HG02798 (cell line): ENCODE measurements around the gene CMTM1.
"Not testable (repeated sequence)": the region's sequence is repeated elsewhere in the genome, so short reads cannot be mapped to it uniquely, and the experiment has no call there.

Experiments used
- ATAC-seq: cut with Tn5 transposase; IDR thresholded peaks from one replicate; pipeline ENCODE4 v1.9.1; 2021; ENCODE audit warnings: mild to moderate bottlenecking; ENCODE audit not compliant: unreplicated experiment, poor library complexity

CMTM1 gene

GRCh38 chr16:66587881-66588600 is 21.8 kb downstream of the CMTM1 start:
- ATAC-seq, result no peak

- ATAC-seq, result peak; percentile 84
These were observed 22.9 kb downstream of the CMTM1 start for GRCh38 chr16:66588981-66589713.

- ATAC-seq, result no peak
These were observed 24.1 kb downstream of the CMTM1 start for GRCh38 chr16:66590322-66590721.

GRCh38 chr16:66591018-66591417 is 24.8 kb downstream of the CMTM1 start:
- no peak for ATAC-seq

GRCh38 chr16:66592241-66592640 is 26.0 kb downstream of the CMTM1 start:
- no peak for ATAC-seq

- ATAC-seq, result no peak
These were observed 26.6 kb downstream of the CMTM1 start for GRCh38 chr16:66592814-66593213.

- no peak for ATAC-seq
These were observed 28.5 kb downstream of the CMTM1 start for GRCh38 chr16:66594739-66595138.

GRCh38 chr16:66596559-66596958 is 30.3 kb downstream of the CMTM1 start:
- ATAC-seq, result not testable (repeated sequence)

GRCh38 chr16:66596986-66597848 is 31.0 kb downstream of the CMTM1 start:
- ATAC-seq, result no peak

GRCh38 chr16:66598111-66598510 is 31.9 kb downstream of the CMTM1 start:
- no peak for ATAC-seq

GRCh38 chr16:66599726-66600125 is 33.5 kb downstream of the CMTM1 start:
- no peak for ATAC-seq

- ATAC-seq, result no peak
These were observed 34.2 kb downstream of the CMTM1 start for GRCh38 chr16:66600477-66600876.

- no peak for ATAC-seq
These were observed 35.2 kb downstream of the CMTM1 start for GRCh38 chr16:66601471-66601870.

- ATAC-seq, result no peak
These were observed 37.5 kb downstream of the CMTM1 start for GRCh38 chr16:66603537-66604375.

GRCh38 chr16:66604376-66605176 is 38.3 kb downstream of the CMTM1 start, which contains the start of gene CMTM3:
Gene CMTM3 (plus strand): TSS chr16:66604704. CDS start chr16:66604806, 102 bp downstream.
- ATAC-seq, result peak; percentile 59

GRCh38 chr16:66605177-66605978 is 39.1 kb downstream of the CMTM1 start:
- peak; percentile 17 for ATAC-seq

GRCh38 chr16:66605979-66606751 is 39.9 kb downstream of the CMTM1 start:
- peak; percentile 52 for ATAC-seq
